Activated CD4-positive, alpha-beta T cell treated with anti-CD3 and anti-CD28 coated beads, Interleukin-2, amount 10 ng/mL, durations not matched to agents 7 days and 5 days (primary cell): ENCODE data around the gene SH3D19. TPM values are rescaled to one million over a fixed set of nuclear protein-coding genes. Genes with fewer than 3 reads are reported as not detected.
A peak's percentile ranks its signal among the peaks of the same experiment; 100 is the strongest.
"Not testable (repeated sequence)": the region's sequence is repeated elsewhere in the genome, so short reads cannot be mapped to it uniquely, and the experiment has no call there.

Experiments used
- CTCF ChIA-PET: fragments of 350-600 bp; sonication (Branson Sonifier 250); formaldehyde crosslinking; loops from one replicate; lab custom pipeline; 2021; ENCODE audit warnings: antibody characterized with exemption; lab: Charles Lee
- POLR2A ChIA-PET: fragments of 350-600 bp; sonication (Branson Sonifier 250); formaldehyde crosslinking; loops from one replicate; lab custom pipeline; 2021; ENCODE audit warnings: antibody characterized with exemption; lab: Charles Lee
- DNase-seq: peaks from one replicate; pipeline ENCODE4 v3.0.0-alpha.2; 2020
- H3K27ac Mint-ChIP-seq: one replicate; pipeline ENCODE4 v1.8.0; 2021; ENCODE audit warnings: mild to moderate bottlenecking, moderate library complexity, mixed read lengths
- H3K27me3 Mint-ChIP-seq: one replicate; pipeline ENCODE4 v1.8.0; 2021; ENCODE audit warnings: mixed read lengths
- H3K36me3 Mint-ChIP-seq: one replicate; pipeline ENCODE4 v1.8.0; 2021; ENCODE audit warnings: low read depth, mixed read lengths
- H3K4me1 Mint-ChIP-seq: one replicate; pipeline ENCODE4 v1.8.0; 2021; ENCODE audit warnings: mixed read lengths
- H3K4me3 Mint-ChIP-seq: one replicate; pipeline ENCODE4 v1.8.0; 2021; ENCODE audit warnings: mild to moderate bottlenecking, moderate library complexity, mixed read lengths
- H3K9me3 Mint-ChIP-seq: one replicate; pipeline ENCODE4 v1.8.0; 2021; ENCODE audit warnings: mixed read lengths
- total RNA-seq, 2 experiments: library from RNA; stranded (reverse); gene quantifications; one replicate each; pipeline ENCODE4 v1.2.3, GENCODE V29; 2021

Gene SH3D19
- total RNA-seq, 2 experiments from 2014 or later: not detected

GRCh38 chr4:151136048-151136447 lies 189.4 kb downstream of the SH3D19 start:
- H3K4me1 Mint-ChIP-seq, H3K4me3 Mint-ChIP-seq, POLR2A ChIA-PET, DNase-seq, H3K27ac Mint-ChIP-seq, CTCF ChIA-PET, H3K9me3 Mint-ChIP-seq, H3K36me3 Mint-ChIP-seq, H3K27me3 Mint-ChIP-seq: not testable (repeated sequence)

DNA sequence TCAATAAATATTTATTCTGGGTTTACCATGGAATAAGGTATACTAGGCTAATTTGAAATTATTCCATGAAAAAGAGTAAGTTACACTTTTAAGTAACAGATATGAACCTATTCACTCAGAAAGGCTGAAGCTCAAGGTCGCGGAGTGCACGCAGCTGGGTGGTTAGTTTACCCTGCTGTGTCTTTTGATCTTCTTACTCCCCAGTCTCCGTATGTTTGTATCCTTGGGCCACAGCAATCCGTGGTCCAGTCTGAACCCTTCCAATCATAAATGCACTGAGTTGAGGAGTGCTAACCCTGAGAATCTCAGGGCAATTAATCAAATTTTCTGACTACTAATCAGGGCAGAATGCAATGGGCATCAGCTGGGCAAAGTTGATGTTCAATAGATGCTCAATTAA lies 192.1 kb downstream of the SH3D19 start:
- DNase-seq: no peak
- no peak overlapping the region for H3K27ac Mint-ChIP-seq
- no peaks in the 10 kb centered on the region for H3K36me3 Mint-ChIP-seq
- ChIA-PET CTCF (no interaction called here), POLR2A (no interaction called here)
- no peaks in the 10 kb centered on the region for H3K4me1 Mint-ChIP-seq
- H3K9me3 Mint-ChIP-seq: no peaks in the 10 kb centered on the region
- no peak overlapping the region for H3K4me3 Mint-ChIP-seq
- H3K27me3 Mint-ChIP-seq: no peaks in the 10 kb centered on the region

DNA sequence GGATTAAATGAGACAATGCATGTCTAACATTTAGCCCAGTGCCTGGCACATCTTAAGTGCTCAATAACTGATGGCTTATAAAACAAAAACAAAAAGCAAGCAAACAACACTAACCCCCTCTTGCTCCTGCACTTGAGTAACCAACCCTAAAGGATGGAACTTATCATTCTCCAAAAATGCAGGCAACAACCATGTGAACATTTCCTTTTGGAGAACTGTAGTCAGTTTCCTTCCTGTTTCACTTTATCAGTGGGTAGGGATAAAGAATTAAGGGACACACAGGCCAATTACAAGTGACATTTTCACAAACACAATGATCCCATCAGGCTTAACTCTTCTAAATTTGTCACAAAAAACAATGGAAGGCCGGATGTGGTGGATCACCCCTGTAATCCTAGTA lies 195.6 kb downstream of the SH3D19 start:
- no peak for DNase-seq
- ChIA-PET POLR2A (no interaction called here), CTCF (interaction anchor here (1.3 kb wide), 1 partner anchor 13 kb away, joined by 4 read pairs; no protein-coding TSS in a partner anchor)
- H3K27ac Mint-ChIP-seq: no peak overlapping the region
- H3K27me3 Mint-ChIP-seq: no peaks in the 10 kb centered on the region
- no peak overlapping the region for H3K4me3 Mint-ChIP-seq
- no peaks in the 10 kb centered on the region for H3K4me1 Mint-ChIP-seq
- no peaks in the 10 kb centered on the region for H3K9me3 Mint-ChIP-seq
- no peaks in the 10 kb centered on the region for H3K36me3 Mint-ChIP-seq

DNA sequence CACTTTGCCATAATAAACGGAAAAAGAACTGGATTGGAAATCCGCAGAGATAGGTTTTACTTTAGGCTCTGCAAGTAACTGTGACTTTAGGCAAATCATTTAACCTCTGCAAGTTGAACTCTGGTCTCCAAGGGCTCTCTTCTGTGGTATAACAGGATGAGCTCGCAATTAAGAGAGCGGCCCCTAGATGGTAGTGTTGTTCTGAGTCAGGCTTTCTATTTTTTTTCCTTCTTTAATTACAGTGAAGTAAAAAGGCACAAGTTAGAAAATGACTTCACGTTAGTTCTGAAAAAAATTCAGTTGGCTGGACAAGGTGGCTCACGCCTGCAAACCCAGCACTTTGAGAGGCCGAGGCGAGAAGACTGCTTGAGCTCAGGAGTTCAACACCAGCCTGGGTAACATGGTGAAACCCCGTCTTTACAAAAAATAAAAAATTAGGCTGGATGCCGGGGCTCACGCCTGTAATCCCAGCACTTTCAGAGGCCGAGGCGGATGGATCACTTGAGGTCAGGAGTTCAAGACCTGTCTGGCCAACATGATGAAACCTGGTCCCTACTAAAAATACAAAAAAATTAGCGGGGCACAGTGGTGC lies 207.9 kb downstream of the SH3D19 start:
- ChIA-PET POLR2A (interaction anchor here (0.6 to 0.7 kb wide), 2 partner anchors 51 to 233 kb away, joined by 3 read pairs; no protein-coding TSS in a partner anchor), CTCF (interaction anchor here (0.6 to 1.7 kb wide), 7 partner anchors 9 to 232 kb away, joined by 3 to 7 read pairs (median 4); no protein-coding TSS in a partner anchor)
- Mint-ChIP-seq H3K27me3 (no peaks in the 10 kb centered on the region), H3K36me3 (peaks cover 3% of the 10 kb centered on the region), H3K4me3 (no peak overlapping the region), H3K27ac (no peak overlapping the region), H3K9me3 (no peaks in the 10 kb centered on the region), H3K4me1 (peaks cover 5% of the 10 kb centered on the region)
- peak; percentile 66 for DNase-seq

DNA sequence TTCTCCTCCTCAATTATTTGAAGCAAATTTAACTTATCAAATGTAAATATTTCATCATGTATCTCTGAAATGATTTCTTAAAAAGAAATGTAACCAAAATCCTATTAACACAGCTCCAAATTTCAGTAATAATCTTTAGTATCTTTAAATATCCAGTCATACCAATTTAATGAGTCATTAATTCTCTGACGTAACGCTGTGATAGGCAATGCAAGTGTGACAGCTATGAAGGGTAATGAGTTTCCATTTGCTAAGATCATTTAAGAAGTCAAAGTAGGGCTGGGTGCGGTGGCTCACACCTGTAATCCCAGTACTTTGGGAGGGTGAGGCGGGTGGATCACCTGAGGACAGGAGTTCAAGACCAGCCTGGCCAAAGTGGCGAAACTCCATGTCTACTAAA lies 210.4 kb downstream of the SH3D19 start:
- Mint-ChIP-seq H3K36me3 (peaks cover 5% of the 10 kb centered on the region), H3K9me3 (no peaks in the 10 kb centered on the region), H3K4me1 (peaks cover 2% of the 10 kb centered on the region), H3K27ac (no peak overlapping the region), H3K4me3 (no peak overlapping the region), H3K27me3 (no peaks in the 10 kb centered on the region)
- POLR2A ChIA-PET: no interaction called here
- no peak for DNase-seq
- CTCF ChIA-PET: interaction anchor here (1.4 to 1.6 kb wide), 2 partner anchors 10 to 15 kb away, joined by 3 to 6 read pairs; no protein-coding TSS in a partner anchor

GRCh38 chr4:151114338-151114737 lies 211.1 kb downstream of the SH3D19 start:
- H3K4me3 Mint-ChIP-seq: no peak overlapping the region
- peaks cover 5% of the 10 kb centered on the region for H3K36me3 Mint-ChIP-seq
- no peak for DNase-seq
- no peaks in the 10 kb centered on the region for H3K9me3 Mint-ChIP-seq
- H3K4me1 Mint-ChIP-seq: peaks cover 2% of the 10 kb centered on the region
- no peaks in the 10 kb centered on the region for H3K27me3 Mint-ChIP-seq
- ChIA-PET CTCF (interaction anchor here (1.4 to 1.6 kb wide), 2 partner anchors 9 to 14 kb away, joined by 3 to 6 read pairs; no protein-coding TSS in a partner anchor), POLR2A (no interaction called here)
- H3K27ac Mint-ChIP-seq: no peak overlapping the region

DNA sequence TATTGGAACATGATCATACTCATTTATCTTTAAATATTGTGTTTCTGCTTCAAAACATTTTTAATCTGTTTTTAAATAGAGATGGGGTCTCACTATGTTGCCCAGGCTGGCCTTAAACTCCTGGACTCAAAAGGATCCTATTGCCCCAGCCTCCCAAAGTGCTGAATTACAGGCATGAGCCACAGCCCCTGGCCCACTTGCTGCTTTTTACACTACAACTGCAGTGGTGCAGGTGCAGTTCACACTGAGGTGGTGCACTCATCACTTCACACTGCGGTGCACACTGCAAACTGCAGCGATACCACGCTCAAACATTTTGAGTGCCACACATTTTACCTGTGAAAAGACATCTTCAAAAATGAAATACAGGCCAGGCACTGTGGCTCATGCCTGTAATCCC lies 215.2 kb downstream of the SH3D19 start:
- H3K36me3 Mint-ChIP-seq: peaks cover 25% of the 10 kb centered on the region

GRCh38 chr4:151107063-151107462 lies 218.3 kb downstream of the SH3D19 start:
- Mint-ChIP-seq H3K27me3 (no peaks in the 10 kb centered on the region), H3K9me3 (no peaks in the 10 kb centered on the region), H3K4me3 (no peak overlapping the region), H3K27ac (peak overlapping the region; percentile 1), H3K36me3 (peaks cover 47% of the 10 kb centered on the region), H3K4me1 (peaks cover 18% of the 10 kb centered on the region)
- DNase-seq: no peak
- POLR2A ChIA-PET: no interaction called here
- CTCF ChIA-PET: no interaction called here

More for the DNA sequence above, 215.2 kb downstream of the SH3D19 start:
- DNase-seq: no peak
- Mint-ChIP-seq H3K4me3 (no peak overlapping the region), H3K27me3 (no peaks in the 10 kb centered on the region), H3K4me1 (peaks cover 2% of the 10 kb centered on the region), H3K27ac (no peak overlapping the region), H3K9me3 (no peaks in the 10 kb centered on the region)
- POLR2A ChIA-PET: no interaction called here
- CTCF ChIA-PET: interaction anchor here (0.6 to 1.2 kb wide), 3 partner anchors 10 to 1392 kb away, joined by 4 to 7 read pairs (median 5); no protein-coding TSS in a partner anchor

DNA sequence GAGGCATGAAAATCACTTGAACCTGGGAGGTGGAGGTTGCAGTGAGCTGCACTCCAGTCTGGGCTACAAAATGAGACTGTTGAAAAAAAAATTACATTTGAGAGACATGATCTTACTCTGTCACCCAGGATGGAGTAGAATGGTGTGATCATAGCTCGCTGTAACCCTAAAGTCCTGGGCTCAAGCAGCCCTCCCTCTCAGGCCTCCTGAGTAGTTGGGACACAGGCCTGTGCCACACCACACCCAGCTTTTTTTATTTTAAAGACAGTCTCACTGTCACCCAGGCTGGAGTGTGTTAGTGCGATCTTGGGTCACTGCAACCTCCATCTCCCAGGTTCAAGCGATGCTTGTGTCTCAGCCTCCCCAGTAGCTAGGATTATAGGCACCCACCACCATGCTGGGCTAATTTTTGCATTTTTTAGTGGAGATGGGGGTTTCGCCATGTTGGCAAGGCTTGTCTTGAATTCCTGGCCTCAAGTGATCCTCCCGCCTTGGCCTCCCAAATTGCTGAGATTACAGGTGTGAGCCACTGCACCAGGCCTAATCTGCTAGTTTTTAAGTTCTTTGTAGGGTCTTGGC lies 219.9 kb downstream of the SH3D19 start:
- CTCF ChIA-PET: interaction anchor here (0.6 to 1.8 kb wide), 3 partner anchors 9 to 797 kb away, joined by 3 to 7 read pairs (median 5); no protein-coding TSS in a partner anchor
- Mint-ChIP-seq H3K4me1 (peaks cover 32% of the 10 kb centered on the region), H3K36me3 (peaks cover 59% of the 10 kb centered on the region), H3K27ac (no peak overlapping the region), H3K4me3 (no peak overlapping the region), H3K27me3 (no peaks in the 10 kb centered on the region), H3K9me3 (no peaks in the 10 kb centered on the region)
- POLR2A ChIA-PET: no interaction called here
- DNase-seq: no peak

DNA sequence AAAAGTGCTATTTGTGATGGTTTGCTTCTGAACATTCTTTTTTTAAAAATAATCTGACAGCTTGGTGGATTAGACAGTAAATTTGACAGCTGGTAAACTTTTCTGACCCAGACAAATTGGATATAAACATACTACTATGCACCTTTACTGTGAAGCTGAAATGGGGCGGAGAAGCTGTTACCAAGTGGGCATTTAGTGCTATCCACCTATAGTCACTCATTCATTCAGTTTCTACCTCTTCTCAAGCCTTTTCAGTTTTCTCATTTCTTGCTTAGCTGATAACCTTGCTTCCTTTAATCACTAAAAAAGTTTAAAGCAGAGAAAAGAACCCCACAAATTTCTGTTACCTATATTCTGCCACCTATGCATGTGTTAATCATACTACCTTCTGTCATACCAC lies 220.8 kb downstream of the SH3D19 start:
- H3K4me3 Mint-ChIP-seq: no peak overlapping the region
- no peak for DNase-seq
- peaks cover 33% of the 10 kb centered on the region for H3K4me1 Mint-ChIP-seq
- CTCF ChIA-PET: interaction anchor here (0.6 to 1.8 kb wide), 4 partner anchors 9 to 562 kb away, joined by 3 to 7 read pairs (median 3); no protein-coding TSS in a partner anchor
- no peak overlapping the region for H3K27ac Mint-ChIP-seq
- H3K27me3 Mint-ChIP-seq: no peaks in the 10 kb centered on the region
- H3K9me3 Mint-ChIP-seq: no peaks in the 10 kb centered on the region
- H3K36me3 Mint-ChIP-seq: peaks cover 68% of the 10 kb centered on the region
- POLR2A ChIA-PET: no interaction called here

DNA sequence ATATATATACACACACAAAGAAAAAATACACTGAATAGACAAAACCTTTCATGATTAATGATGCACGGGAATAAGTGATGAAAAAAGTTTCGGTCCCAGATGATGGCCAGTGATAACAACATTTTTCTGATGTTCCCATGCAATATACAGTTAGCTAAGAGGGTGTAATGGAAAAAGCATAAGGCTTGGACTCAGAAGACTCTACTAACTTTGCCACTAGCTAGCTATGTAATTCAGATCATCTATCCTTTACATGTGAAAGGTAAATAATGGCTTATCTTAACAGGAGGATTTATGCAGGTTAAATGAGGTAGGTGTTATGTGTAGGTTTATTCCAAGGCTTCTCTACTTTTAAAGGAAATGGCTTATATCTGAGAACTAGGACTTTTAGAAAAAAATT lies 221.6 kb downstream of the SH3D19 start:
- Mint-ChIP-seq H3K9me3 (no peaks in the 10 kb centered on the region), H3K36me3 (peaks cover 70% of the 10 kb centered on the region), H3K4me1 (peaks cover 39% of the 10 kb centered on the region), H3K27ac (no peak overlapping the region), H3K27me3 (no peaks in the 10 kb centered on the region), H3K4me3 (no peak overlapping the region)
- no peak for DNase-seq
- POLR2A ChIA-PET: no interaction called here
- CTCF ChIA-PET: interaction anchor here (1.6 kb wide), 1 partner anchor 13 kb away, joined by 6 read pairs; no protein-coding TSS in a partner anchor

GRCh38 chr4:151100531-151100930 lies 224.9 kb downstream of the SH3D19 start:
- DNase-seq: no peak
- Mint-ChIP-seq H3K9me3 (no peaks in the 10 kb centered on the region), H3K36me3 (peaks cover 50% of the 10 kb centered on the region), H3K4me1 (peaks cover 52% of the 10 kb centered on the region), H3K27me3 (no peaks in the 10 kb centered on the region), H3K27ac (peak overlapping the region; percentile 97), H3K4me3 (peak overlapping the region; percentile 97)
- ChIA-PET CTCF (interaction anchor here (0.7 to 1.4 kb wide), 3 partner anchors 10 to 90 kb away, joined by 3 to 7 read pairs (median 6); no protein-coding TSS in a partner anchor), POLR2A (no interaction called here)

GRCh38 chr4:151099976-151100417 lies 225.4 kb downstream of the SH3D19 start:
- peaks cover 52% of the 10 kb centered on the region for H3K4me1 Mint-ChIP-seq
- CTCF ChIA-PET: interaction anchor here (0.6 to 1.4 kb wide), 4 partner anchors 8 to 89 kb away, joined by 3 to 7 read pairs (median 4); no protein-coding TSS in a partner anchor

More at GRCh38 chr4:151099976-151100417, 225.4 kb downstream of the SH3D19 start:
- Mint-ChIP-seq H3K9me3 (no peaks in the 10 kb centered on the region), H3K27ac (peak overlapping the region; percentile 97), H3K4me3 (peak overlapping the region; percentile 97), H3K36me3 (peaks cover 49% of the 10 kb centered on the region), H3K27me3 (no peaks in the 10 kb centered on the region)
- DNase-seq: no peak
- POLR2A ChIA-PET: no interaction called here
